GM23338 (cell line): Measurements from ENCODE around the gene KLHL36.

Experiments used
- CREB1 ChIP-seq: fragments of 250-450 bp; sonication (Bioruptor Pico); IDR thresholded peaks from 2 replicates; pipeline ENCODE4 v1.5.0; 2020; ENCODE audit warnings: low read depth, mild to moderate bottlenecking, moderate library complexity
- EZH2 ChIP-seq: fragments of 200-600 bp; sonication (generic); IDR thresholded peaks from one replicate; pipeline ENCODE4 v1.8.0; 2017; ENCODE audit warnings: antibody characterized with exemption, mild to moderate bottlenecking, low read depth; ENCODE audit not compliant: unreplicated experiment
- JUNB ChIP-seq: IDR thresholded peaks from one replicate; pipeline ENCODE4 v1.6.1; 2016; ENCODE audit warnings: antibody characterized with exemption; ENCODE audit not compliant: unreplicated experiment
- NANOG ChIP-seq: IDR thresholded peaks from 2 replicates; pipeline ENCODE4 v1.6.1; 2016; ENCODE audit warnings: antibody characterized with exemption, borderline replicate concordance
- POLR2AphosphoS5 ChIP-seq: IDR thresholded peaks from 2 replicates; pipeline ENCODE4 v1.6.1; 2016; ENCODE audit warnings: antibody characterized with exemption, low read depth
- STAT1 ChIP-seq: IDR thresholded peaks from one replicate; pipeline ENCODE4 v1.6.1; 2016; ENCODE audit warnings: antibody characterized with exemption; ENCODE audit not compliant: unreplicated experiment
- TF ChIP-seq, protein P1 (sequence below), 2 experiments: fragments of 200-600 bp in 1 of 2; sonication (generic) in 1 of 2; conservative IDR thresholded peaks; 2 replicates each; pipeline versions ENCODE4 v1.5.1 to v1.6.1; 2016 to 2017; ENCODE audit warnings: antibody characterized with exemption in 2 of 2, low read depth in 2 of 2, mild to moderate bottlenecking in 2 of 2, moderate library complexity in 1 of 2
- TF ChIP-seq, protein P2 (sequence below): IDR thresholded peaks from one replicate; pipeline ENCODE4 v1.6.1; 2018; ENCODE audit warnings: antibody characterized with exemption; ENCODE audit not compliant: unreplicated experiment
- TF ChIP-seq, protein P3 (sequence below): IDR thresholded peaks from 2 replicates; pipeline ENCODE4 v1.6.1; 2016; ENCODE audit warnings: antibody characterized with exemption

DNA sequence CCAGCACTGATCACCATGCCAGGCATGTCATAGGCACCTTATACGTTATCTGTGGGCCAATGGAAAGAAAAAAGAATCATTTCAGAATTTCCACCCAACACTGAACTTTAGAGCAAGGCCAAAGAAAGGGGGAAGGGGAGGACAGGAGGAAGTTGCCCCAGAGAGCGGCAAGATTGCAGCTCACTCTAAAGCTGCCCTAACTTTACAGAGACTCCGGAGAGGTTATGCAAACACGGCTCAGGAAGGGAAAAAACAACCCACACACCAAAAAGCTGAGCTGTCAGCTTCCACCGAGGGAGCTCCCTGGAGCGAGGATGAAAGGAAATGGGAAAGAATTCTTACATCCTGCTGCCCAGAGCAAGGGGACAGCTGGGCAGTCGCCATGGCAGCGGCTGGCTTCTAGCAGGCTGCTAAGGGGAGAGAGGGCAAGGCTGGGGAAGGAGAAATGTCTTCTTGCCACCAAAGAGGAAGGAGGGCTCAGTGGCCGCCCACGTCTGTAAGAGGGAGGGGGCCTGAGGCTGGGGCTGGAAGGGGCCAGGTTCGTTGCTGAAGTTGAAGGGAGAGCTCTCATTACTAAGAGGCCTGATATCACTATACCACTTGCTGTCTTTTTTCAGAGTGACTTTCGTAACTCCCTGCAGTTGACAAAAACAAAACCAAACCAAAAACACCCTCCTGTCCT lies 48.6 kb upstream of the KLHL36 start:
- TF ChIP-seq, protein P1, sequence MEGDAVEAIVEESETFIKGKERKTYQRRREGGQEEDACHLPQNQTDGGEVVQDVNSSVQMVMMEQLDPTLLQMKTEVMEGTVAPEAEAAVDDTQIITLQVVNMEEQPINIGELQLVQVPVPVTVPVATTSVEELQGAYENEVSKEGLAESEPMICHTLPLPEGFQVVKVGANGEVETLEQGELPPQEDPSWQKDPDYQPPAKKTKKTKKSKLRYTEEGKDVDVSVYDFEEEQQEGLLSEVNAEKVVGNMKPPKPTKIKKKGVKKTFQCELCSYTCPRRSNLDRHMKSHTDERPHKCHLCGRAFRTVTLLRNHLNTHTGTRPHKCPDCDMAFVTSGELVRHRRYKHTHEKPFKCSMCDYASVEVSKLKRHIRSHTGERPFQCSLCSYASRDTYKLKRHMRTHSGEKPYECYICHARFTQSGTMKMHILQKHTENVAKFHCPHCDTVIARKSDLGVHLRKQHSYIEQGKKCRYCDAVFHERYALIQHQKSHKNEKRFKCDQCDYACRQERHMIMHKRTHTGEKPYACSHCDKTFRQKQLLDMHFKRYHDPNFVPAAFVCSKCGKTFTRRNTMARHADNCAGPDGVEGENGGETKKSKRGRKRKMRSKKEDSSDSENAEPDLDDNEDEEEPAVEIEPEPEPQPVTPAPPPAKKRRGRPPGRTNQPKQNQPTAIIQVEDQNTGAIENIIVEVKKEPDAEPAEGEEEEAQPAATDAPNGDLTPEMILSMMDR (conservative IDR thresholded peaks at IDR 0.05; ENCODE audit: low read depth in 2 of 2): no peak
- no peak for TF ChIP-seq CREB1 (CRISPR knock-in tag)
- TF ChIP-seq POLR2AphosphoS5: peak; percentile 36; the same call in 1 of the 2 replicates
- TF ChIP-seq, protein P2, sequence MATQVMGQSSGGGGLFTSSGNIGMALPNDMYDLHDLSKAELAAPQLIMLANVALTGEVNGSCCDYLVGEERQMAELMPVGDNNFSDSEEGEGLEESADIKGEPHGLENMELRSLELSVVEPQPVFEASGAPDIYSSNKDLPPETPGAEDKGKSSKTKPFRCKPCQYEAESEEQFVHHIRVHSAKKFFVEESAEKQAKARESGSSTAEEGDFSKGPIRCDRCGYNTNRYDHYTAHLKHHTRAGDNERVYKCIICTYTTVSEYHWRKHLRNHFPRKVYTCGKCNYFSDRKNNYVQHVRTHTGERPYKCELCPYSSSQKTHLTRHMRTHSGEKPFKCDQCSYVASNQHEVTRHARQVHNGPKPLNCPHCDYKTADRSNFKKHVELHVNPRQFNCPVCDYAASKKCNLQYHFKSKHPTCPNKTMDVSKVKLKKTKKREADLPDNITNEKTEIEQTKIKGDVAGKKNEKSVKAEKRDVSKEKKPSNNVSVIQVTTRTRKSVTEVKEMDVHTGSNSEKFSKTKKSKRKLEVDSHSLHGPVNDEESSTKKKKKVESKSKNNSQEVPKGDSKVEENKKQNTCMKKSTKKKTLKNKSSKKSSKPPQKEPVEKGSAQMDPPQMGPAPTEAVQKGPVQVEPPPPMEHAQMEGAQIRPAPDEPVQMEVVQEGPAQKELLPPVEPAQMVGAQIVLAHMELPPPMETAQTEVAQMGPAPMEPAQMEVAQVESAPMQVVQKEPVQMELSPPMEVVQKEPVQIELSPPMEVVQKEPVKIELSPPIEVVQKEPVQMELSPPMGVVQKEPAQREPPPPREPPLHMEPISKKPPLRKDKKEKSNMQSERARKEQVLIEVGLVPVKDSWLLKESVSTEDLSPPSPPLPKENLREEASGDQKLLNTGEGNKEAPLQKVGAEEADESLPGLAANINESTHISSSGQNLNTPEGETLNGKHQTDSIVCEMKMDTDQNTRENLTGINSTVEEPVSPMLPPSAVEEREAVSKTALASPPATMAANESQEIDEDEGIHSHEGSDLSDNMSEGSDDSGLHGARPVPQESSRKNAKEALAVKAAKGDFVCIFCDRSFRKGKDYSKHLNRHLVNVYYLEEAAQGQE: no peak
- TF ChIP-seq, protein P3, sequence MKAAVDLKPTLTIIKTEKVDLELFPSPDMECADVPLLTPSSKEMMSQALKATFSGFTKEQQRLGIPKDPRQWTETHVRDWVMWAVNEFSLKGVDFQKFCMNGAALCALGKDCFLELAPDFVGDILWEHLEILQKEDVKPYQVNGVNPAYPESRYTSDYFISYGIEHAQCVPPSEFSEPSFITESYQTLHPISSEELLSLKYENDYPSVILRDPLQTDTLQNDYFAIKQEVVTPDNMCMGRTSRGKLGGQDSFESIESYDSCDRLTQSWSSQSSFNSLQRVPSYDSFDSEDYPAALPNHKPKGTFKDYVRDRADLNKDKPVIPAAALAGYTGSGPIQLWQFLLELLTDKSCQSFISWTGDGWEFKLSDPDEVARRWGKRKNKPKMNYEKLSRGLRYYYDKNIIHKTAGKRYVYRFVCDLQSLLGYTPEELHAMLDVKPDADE: peak; percentile 49; the same call in 1 of the 2 replicates
- no peak for TF ChIP-seq STAT1
- no peak for TF ChIP-seq NANOG
- no peak for TF ChIP-seq EZH2
- no peak for TF ChIP-seq JUNB
